ENCODE results near the gene NEU2. TPM values are rescaled to one million over a fixed set of nuclear protein-coding genes. Genes with fewer than 3 reads are reported as not detected.

The NEU2 gene
- total and polyA plus RNA-seq, 2 of the 4 experiments (the other 2 are of a cell fraction), result not detected

DNA sequence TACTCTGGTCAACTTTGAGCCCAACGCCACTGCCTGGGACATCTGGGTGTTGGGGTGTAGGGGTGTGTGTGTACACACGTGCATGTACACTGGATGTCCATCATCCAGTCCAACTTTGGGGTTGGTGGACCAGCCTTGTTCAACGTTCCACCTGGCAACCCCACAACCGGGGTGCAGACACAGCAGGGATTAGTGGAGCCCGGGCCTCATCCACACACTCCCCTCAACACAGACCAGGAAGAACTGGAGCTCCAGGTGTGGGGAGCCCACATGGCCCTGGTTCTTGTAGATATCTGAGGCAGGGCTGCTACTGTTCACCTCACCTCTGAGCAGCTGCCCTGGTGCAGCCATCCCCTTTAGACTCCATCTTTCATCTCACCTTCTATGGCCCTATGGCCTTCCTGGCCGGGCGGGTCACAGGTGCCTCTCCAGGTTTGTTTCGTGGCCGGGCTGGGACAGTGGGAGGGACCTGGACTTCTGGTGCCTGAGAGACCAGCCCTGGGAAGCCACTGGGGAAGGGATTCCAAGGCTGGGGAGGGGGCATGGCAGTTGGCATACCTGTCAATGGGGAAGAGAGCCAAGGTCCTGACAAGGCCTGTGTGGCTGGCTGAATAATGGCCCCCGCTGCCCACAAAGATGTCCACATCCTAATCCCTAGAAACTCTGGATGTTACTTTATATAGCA lies 7.5 kb downstream of the NEU2 start:
- Histone ChIP-seq H3K9ac (ENCODE audit: low read depth, low read length) (no peak overlapping the region), H3K36me3 (ENCODE audit: control insufficient read depth, insufficient read depth, low read length) (no peaks in the 10 kb centered on the region), H3K4me2 (ENCODE audit: low read depth, low read length) (no peak overlapping the region), H4K8ac (ENCODE audit: low read depth in 2 of 2, low read length in 2 of 2) (no peak overlapping the region), H3K56ac (ENCODE audit: extremely low read depth, insufficient read depth, low read length) (no peak overlapping the region), H4K20me1 (ENCODE audit: insufficient read depth, low read length) (no peaks in the 10 kb centered on the region), H4K91ac (ENCODE audit: insufficient read depth, low read depth, low read length) (no peak overlapping the region), H3K18ac (ENCODE audit: low read depth, low read length) (no peak overlapping the region), H2BK15ac (ENCODE audit: low read depth, low read length) (no peak overlapping the region), H2BK5ac (ENCODE audit: low read depth, low read length, poor library complexity, severe bottlenecking) (no peak overlapping the region), H3K14ac (replicated peaks; ENCODE audit: low read depth, low read length) (no peak overlapping the region), H3K79me1 (ENCODE audit: low read depth in 1 of 2, low read length in 2 of 2) (no peaks in the 10 kb centered on the region), H3K23ac (ENCODE audit: low read depth, low read length) (no peak overlapping the region), H3K9me1 (ENCODE audit: insufficient read depth, low read length) (peaks cover 8% of the 10 kb centered on the region; the same call in 1 of the 2 replicates), H2AK5ac (ENCODE audit: low read depth, low read length) (no peak overlapping the region), H2BK20ac (ENCODE audit: low read depth, low read length) (no peak overlapping the region), H3K9me3 (ENCODE audit: control insufficient read depth, insufficient read depth, low read length) (peaks cover 4% of the 10 kb centered on the region; the same call in 1 of the 2 replicates), H2BK120ac (ENCODE audit: low read depth, low read length) (no peak overlapping the region), H3K27ac (ENCODE audit: insufficient read depth, low read length) (no peak overlapping the region), H2AFZ (replicated peaks; ENCODE audit: low read length, poor library complexity) (no peak overlapping the region), H3K4me3 (ENCODE audit: insufficient read depth, low read depth, low read length) (no peak overlapping the region), H4K5ac (ENCODE audit: low read depth, low read length) (no peak overlapping the region), H3K27me3 (ENCODE audit: control insufficient read depth, insufficient read depth, low read length) (peaks cover 33% of the 10 kb centered on the region), H2AK9ac (replicated peaks; ENCODE audit: low read depth, low read length, poor library complexity) (no peak overlapping the region), H3K4ac (ENCODE audit: low read depth, low read length) (no peak overlapping the region), H3K4me1 (ENCODE audit: control insufficient read depth, insufficient read depth, low read length) (no peaks in the 10 kb centered on the region)
- in situ Hi-C loops (cut with MboI; ENCODE audit: low sequenced_read_pairs) (no loop called here), intact Hi-C loops (cut with micrococcal nuclease) (no loop called here), dilution Hi-C loops (cut with HindIII; ENCODE audit: low sequenced_read_pairs, unreplicated experiment) (no loop called here)
- no peak for DNase-seq
- POLR2A ChIA-PET (ENCODE audit: unreplicated experiment), result no interaction called here
- no TSS peak for BruUV-seq (replicated peaks)
- TF ChIP-seq CEBPB (IDR thresholded peaks at IDR 0.05; ENCODE audit: low read depth, low read length) (no peak), CHD1 (IDR thresholded peaks at IDR 0.05; ENCODE audit: low read depth, low read length) (no peak), RCOR1 (IDR thresholded peaks at IDR 0.05; ENCODE audit: insufficient replicate concordance, low read length) (no peak), MAFK (IDR thresholded peaks at IDR 0.05; ENCODE audit: low read depth, low read length) (no peak), MAZ (IDR thresholded peaks at IDR 0.05; ENCODE audit: borderline replicate concordance, low read depth, low read length) (no peak), RAD21 (IDR thresholded peaks at IDR 0.05; ENCODE audit: low read length) (no peak), SMC3 (IDR thresholded peaks at IDR 0.05; ENCODE audit: low read depth, low read length) (no peak), MXI1 (IDR thresholded peaks at IDR 0.05; ENCODE audit: borderline replicate concordance, low read depth, low read length) (no peak), POLR2A (IDR thresholded peaks at IDR 0.05; ENCODE audit: low read depth, low read length) (no peak), RFX5 (IDR thresholded peaks at IDR 0.05; ENCODE audit: low read depth, low read length) (no peak), FOS (IDR thresholded peaks at IDR 0.05; ENCODE audit: low read depth, low read length) (no peak), BHLHE40 (IDR thresholded peaks at IDR 0.05; ENCODE audit: low read depth, low read length) (no peak), NFE2L2 (IDR thresholded peaks at IDR 0.05; ENCODE audit: low read depth, low read length) (no peak)
- TF ChIP-seq, protein P1, sequence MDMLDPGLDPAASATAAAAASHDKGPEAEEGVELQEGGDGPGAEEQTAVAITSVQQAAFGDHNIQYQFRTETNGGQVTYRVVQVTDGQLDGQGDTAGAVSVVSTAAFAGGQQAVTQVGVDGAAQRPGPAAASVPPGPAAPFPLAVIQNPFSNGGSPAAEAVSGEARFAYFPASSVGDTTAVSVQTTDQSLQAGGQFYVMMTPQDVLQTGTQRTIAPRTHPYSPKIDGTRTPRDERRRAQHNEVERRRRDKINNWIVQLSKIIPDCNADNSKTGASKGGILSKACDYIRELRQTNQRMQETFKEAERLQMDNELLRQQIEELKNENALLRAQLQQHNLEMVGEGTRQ (IDR thresholded peaks at IDR 0.05; ENCODE audit: low read depth, low read length), result no peak
- TF ChIP-seq, protein P2, sequence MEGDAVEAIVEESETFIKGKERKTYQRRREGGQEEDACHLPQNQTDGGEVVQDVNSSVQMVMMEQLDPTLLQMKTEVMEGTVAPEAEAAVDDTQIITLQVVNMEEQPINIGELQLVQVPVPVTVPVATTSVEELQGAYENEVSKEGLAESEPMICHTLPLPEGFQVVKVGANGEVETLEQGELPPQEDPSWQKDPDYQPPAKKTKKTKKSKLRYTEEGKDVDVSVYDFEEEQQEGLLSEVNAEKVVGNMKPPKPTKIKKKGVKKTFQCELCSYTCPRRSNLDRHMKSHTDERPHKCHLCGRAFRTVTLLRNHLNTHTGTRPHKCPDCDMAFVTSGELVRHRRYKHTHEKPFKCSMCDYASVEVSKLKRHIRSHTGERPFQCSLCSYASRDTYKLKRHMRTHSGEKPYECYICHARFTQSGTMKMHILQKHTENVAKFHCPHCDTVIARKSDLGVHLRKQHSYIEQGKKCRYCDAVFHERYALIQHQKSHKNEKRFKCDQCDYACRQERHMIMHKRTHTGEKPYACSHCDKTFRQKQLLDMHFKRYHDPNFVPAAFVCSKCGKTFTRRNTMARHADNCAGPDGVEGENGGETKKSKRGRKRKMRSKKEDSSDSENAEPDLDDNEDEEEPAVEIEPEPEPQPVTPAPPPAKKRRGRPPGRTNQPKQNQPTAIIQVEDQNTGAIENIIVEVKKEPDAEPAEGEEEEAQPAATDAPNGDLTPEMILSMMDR (conservative IDR thresholded peaks at IDR 0.05; ENCODE audit: low read depth, low read length), result no peak
- TF ChIP-seq, protein P3, sequence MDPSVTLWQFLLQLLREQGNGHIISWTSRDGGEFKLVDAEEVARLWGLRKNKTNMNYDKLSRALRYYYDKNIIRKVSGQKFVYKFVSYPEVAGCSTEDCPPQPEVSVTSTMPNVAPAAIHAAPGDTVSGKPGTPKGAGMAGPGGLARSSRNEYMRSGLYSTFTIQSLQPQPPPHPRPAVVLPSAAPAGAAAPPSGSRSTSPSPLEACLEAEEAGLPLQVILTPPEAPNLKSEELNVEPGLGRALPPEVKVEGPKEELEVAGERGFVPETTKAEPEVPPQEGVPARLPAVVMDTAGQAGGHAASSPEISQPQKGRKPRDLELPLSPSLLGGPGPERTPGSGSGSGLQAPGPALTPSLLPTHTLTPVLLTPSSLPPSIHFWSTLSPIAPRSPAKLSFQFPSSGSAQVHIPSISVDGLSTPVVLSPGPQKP (IDR thresholded peaks at IDR 0.05; ENCODE audit: borderline replicate concordance, low read depth, low read length), result no peak
- CTCF ChIA-PET, result no interaction called here
- no CpG with 5 or more reads among the region's 10 CpGs for WGBS, 2 experiments (ENCODE audit: extremely low coverage in 2 of 2, insufficient read length in 1 of 2)
- no peak for ATAC-seq (ENCODE audit: low read depth)

Data from IMR-90 (cell line).